Stimulated activated CD8-positive, alpha-beta memory T cell treated with anti-CD3 and anti-CD28 coated beads, Interleukin-7, amount 100 ng/mL, for 48 hours (primary cell): Measurements from ENCODE around the gene ZFYVE1.

Experiments
- DNase-seq, 2 donors: peaks; one replicate each; pipeline ENCODE4 v3.0.0-alpha.2; 2020; ENCODE audit warnings: low read depth in 1 of 2; ENCODE audit errors: extremely low read depth in 1 of 2

The ZFYVE1 gene

GRCh38 chr14:72925171-72925759, 101.6 kb downstream of the ZFYVE1 start:
- no peak for DNase-seq

DNA sequence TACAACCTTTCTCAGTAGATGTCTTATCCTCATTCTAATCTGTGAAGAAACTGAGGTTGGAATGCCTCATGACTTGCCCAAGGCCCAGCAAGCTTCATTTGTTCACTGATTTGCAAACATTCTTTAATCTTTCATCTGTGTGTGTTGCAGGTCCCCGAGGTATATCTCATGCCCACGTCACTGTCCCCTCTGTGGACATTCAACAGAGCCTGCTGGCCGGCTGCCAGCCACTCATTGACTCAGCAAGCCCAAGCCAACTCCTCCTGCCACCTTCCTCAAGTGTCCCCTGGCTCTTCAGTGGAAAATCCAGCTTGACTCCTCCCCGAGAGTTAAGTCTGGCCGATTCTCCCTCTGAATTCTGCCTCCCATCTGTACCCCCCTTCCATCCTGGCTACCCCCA, 102.6 kb downstream of the ZFYVE1 start:
- DNase-seq = no peak

DNA sequence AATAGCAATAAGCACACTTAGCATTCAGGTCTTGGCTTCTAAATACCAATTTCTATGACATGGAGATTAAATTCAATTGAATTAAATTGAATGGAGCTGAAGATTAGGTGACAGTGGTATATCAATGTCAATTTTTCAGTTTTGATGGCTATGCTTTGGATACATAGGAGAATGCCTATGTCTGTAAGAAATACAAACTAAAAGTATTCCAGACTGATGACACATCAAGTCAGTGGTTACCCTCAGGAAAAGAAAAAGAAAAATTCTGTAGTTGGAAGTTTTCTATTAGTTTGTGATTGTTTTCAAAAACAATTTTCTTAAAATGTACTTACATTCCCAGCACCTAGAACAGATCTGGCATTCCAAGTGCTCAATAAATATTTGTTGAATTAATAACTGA, 105.5 kb downstream of the ZFYVE1 start:
- no peak for DNase-seq

GRCh38 chr14:72920008-72920407, 106.9 kb downstream of the ZFYVE1 start:
- DNase-seq = no peak
